AG10803 (cell line): ENCODE measurements around the gene NPTXR.
"Not testable (repeated sequence)": the region's sequence is repeated elsewhere in the genome, so short reads cannot be mapped to it uniquely, and the experiment has no call there.

Experiments
- DNase-seq: peaks from one replicate; pipeline ENCODE4 v3.0.0; 2010; ENCODE audit warnings: low read depth
- H3K4me3 ChIP-seq: 2 replicates; pipeline ENCODE4 v1.5.1; 2011; ENCODE audit warnings: mild to moderate bottlenecking, low read length, control low read depth
- CTCF ChIP-seq: conservative IDR thresholded peaks from 2 replicates; pipeline ENCODE4 v1.5.1; 2011; ENCODE audit warnings: mild to moderate bottlenecking, low read length, control low read depth, inconsistent platforms

NPTXR gene

GRCh38 chr22:38815842-38816241 lies 28.0 kb downstream of the NPTXR start:
- no peak overlapping the region for H3K4me3 ChIP-seq
- no peak for TF ChIP-seq CTCF
- DNase-seq: no peak

DNA sequence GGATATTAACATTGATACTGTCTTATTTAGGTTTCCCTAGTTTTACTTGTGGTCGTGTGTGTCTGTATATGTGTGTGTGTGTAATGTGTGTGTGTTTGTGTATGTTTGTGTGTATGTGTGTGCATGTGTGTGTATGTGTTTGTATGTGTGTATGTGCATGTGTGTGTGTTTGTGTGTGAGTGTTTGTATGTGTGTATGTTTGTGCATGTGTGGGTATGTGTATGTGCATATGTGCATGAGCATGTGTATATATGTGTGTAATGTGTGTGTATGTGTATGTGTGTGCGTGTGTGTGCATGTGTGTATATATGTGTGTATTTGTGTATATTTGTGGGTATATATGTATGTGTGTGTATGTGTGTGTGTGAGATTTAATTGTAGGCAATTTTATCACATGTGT lies 32.6 kb downstream of the NPTXR start:
- no peak overlapping the region for H3K4me3 ChIP-seq
- no peak for DNase-seq
- no peak for TF ChIP-seq CTCF

GRCh38 chr22:38805041-38805593 lies 38.7 kb downstream of the NPTXR start:
- not testable (repeated sequence) for H3K4me3 ChIP-seq, DNase-seq

GRCh38 chr22:38802671-38803121 lies 41.1 kb downstream of the NPTXR start:
- TF ChIP-seq CTCF: no peak
- peak; percentile 99 for DNase-seq
- no peak overlapping the region for H3K4me3 ChIP-seq

DNA sequence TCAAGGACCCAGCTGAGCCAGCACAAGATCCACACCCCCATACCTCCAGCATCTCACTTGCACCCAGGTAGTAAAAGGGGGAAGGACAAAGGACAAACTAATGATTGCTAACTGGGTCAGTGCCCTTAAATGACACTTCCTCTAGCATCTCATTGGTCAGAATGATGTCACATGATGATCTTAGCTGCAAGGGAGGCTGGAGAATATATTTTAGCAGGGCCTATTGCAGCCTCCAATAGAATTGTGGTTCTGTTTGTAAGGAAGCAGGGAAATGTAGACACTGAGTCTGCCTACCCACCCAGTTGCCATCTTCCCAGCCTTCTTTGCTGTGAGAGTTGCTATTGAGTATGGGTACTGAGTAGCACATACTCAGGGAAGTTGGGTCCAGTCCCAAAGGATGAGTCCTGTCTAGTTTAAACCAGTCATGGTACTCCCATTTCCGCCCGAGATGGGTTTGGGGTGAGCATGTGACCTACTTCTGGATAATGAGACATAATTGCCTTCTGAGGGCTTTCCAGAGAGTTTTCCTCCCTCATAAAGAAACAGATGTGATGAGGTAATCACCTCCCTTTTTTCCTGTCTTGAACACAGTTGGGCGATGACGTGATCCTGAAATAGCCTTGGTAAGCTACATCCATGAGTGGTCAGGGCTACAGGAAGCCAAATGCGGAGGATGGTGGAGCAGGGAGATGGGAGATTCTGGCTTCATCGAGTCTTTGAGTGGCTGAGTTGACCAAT lies 44.4 kb downstream of the NPTXR start:
- TF ChIP-seq CTCF: no peak
- peak; percentile 76 for DNase-seq
- no peak overlapping the region for H3K4me3 ChIP-seq

- no peak for DNase-seq
- TF ChIP-seq CTCF: no peak
- no peak overlapping the region for H3K4me3 ChIP-seq
These were observed 45.3 kb downstream of the NPTXR start for GRCh38 chr22:38798496-38798895.

DNA sequence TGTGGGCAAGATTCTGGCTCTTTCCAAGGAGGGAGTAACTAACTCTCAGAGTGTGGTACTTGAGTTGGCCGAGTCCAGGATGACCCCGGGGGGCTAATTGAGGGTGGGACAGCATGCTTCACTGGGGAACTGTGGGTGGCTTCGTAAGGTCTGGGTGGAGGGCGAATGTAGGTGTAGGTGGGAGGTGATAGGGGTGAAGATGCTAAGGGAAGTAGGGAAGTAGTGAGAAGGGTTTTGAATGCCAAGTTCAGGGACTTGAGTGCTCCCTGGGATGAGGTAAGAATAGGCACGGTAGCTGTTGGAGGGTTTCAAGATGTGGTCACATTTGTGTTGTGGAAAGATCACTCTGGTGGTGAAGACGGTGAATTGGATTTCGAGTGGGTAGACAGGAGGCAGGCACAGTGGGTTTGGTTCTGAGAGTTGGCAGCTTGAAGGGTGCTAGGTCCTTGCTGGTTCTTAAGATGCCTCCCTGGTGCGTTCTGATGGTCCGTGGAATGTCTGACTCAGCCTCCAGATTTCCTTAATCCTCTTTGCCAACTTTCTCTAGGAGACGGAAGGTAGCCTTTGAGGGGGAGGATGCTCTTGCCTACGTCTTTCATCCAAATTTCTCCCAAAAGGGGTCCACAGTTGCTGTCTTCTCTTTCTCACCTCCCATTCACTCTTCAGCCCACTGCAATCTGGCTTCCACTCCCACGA lies 47.4 kb downstream of the NPTXR start:
- TF ChIP-seq CTCF: no peak
- H3K4me3 ChIP-seq: no peak overlapping the region
- no peak for DNase-seq
